ENCODE data around the gene WFDC11.

Gene WFDC11

DNA sequence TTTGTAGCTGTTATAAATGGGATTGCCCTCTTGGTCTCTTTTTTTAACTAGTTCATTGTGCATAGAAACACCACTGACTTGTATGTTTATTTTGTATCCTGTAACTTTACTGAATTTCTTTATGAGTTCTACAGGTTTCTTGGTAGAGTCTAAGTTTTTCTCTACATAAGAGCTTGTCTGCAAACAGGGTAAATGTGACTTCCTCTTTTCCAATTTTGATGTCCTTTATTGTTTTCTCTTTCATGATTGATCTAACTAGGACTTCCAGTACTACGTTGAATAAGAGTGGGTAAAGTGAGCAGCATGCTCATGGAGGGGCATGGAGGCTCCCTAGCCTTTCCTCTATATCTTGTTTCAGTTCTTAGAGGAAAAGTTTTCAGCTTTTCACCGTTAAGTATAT lies 43.5 kb downstream of the WFDC11 start:
- DNase-seq (ENCODE audit: low spot score) = no peak

DNA sequence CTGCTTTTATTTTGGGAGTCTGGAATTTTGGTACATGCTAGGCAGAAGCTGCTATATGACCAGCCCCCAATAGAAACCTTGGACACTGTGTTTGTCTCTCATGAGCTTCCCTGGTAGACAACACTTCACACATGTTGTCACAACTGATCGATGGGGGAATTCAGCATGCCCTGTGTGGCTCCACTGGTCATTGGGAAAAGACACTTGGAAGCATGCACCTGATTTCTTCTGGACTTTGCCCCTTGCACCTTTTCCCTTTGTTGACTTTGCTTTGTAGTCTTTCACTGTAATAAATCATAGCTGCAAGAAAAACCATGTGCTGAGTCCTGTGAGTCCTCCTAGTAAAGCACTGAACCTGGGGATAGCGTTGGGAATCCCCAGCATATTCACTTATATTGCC lies 48.4 kb downstream of the WFDC11 start:
- DNase-seq (ENCODE audit: low spot score) = no peak

DNA sequence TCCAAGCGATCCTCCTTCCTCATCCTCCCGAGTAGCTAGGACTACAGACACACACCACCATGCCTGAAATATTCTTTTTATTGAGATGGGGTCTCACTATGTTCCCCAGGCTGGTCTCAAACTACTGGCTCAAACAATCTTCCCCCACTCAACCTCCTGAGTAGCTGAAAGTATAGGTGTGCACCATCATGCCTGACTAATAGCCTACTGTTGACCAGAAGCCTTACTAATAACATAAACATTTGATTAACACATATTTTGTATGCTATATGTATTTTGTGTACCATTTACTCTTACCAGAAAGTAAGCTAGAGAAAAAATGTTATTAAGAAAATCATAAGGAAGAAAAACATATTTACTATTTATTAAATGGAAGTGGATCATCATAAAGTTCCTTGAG lies 52.4 kb downstream of the WFDC11 start:
- no peak for DNase-seq (ENCODE audit: low spot score)

GRCh38 chr20:45612314-45612713 lies 57.7 kb downstream of the WFDC11 start:
- no peak for DNase-seq (ENCODE audit: low spot score)

DNA sequence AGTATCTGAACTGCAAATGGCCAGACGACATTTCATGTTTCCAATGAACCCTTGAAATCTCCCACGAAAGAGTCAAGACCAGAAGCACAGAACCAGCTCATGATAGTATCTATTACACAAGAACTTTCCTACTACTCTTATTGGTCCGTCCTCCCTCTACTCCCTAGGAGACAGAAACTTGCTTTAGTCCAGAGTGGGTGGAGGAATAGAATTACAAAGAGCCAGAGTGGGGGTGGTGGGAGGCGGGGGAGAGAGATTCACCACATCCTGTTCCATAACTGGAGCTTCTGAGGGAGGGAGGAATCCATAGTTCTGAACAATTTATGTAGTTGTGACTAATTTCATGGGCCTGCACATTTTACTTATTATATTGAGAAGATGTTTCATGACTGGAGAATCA lies 59.0 kb downstream of the WFDC11 start:
- DNase-seq (ENCODE audit: low spot score) = no peak

DNA sequence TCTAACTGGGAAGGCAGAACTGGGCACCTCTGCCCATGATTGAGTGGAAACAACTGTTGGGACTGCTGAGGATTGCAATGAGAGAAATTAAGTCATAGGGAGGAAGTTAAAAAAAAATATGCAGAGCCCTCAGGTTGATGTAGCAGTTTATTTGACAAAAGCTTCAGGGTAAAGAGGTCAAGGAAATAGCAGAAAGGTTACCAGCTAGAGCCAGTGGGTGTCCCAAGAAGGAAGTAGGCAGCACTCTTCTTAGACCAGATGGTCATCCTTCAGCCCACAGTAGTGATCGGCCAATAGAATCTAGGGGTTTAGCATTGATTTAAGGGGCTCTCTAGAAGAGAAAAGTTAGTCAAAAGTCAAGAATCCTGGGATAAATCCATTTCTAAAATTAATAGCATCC lies 62.2 kb downstream of the WFDC11 start:
- no peak for DNase-seq (ENCODE audit: low spot score)

Small RNAs within 50 kb of the gene (small RNA-seq; reads per million reads assigned to genes)
- gene MIR3617 = 0 reads per million in 2 experiments
